ENCODE data around the gene CDS1.
"Not testable (repeated sequence)": the region's sequence is repeated elsewhere in the genome, so short reads cannot be mapped to it uniquely, and the experiment has no call there.

The CDS1 gene

DNA sequence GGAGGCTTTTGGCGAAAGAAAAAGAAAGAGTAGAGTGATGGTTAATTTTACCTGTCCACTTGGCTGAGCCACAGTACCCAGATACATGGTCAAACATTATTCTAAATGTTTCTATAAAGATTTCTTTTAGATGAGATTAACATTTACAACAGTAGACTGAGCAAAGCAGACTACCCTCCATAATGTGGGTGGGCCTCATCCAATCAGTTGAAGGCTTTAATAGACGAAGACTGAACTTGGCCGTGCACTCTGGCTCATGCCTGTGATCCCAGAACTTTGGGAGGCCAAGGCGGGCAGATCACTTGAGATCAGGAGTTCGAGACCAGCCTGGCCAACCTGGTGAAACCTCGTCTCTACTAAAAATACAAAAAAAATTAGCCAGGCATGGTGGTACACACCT lies 33.7 kb upstream of the CDS1 start:
- not testable (repeated sequence) for H3K4me3 ChIP-seq (ENCODE audit: insufficient read depth in 1 of 2, low read depth in 1 of 2, low read length in 2 of 2); H3K4me1 ChIP-seq (ENCODE audit: control insufficient read depth, insufficient read depth, low read depth, low read length); H3K14ac ChIP-seq (ENCODE audit: low read length in 2 of 2); H3K4ac ChIP-seq (ENCODE audit: low read depth in 1 of 2, low read length in 2 of 2); H2BK15ac ChIP-seq (ENCODE audit: low read depth, poor library complexity, severe bottlenecking); H3K9ac ChIP-seq (ENCODE audit: low read length); H2AK5ac ChIP-seq (ENCODE audit: low read length, severe bottlenecking); H3K23ac ChIP-seq (ENCODE audit: low read length in 2 of 2); H2AFZ ChIP-seq (ENCODE audit: low read depth, low read length); H4K8ac ChIP-seq (ENCODE audit: low read length); H3K36me3 ChIP-seq (ENCODE audit: control insufficient read depth in 1 of 2, insufficient read depth in 2 of 2, low read depth in 1 of 2, low read length in 2 of 2); H2BK12ac ChIP-seq (ENCODE audit: low read length in 2 of 2); H4K91ac ChIP-seq (ENCODE audit: low read length); H3K27ac ChIP-seq (ENCODE audit: low read length, poor library complexity, severe bottlenecking); H2BK120ac ChIP-seq (ENCODE audit: low read depth, low read length); H3K4me2 ChIP-seq (ENCODE audit: low read length, poor library complexity, severe bottlenecking); H3K79me1 ChIP-seq (replicated peaks; ENCODE audit: low read length, poor library complexity, severe bottlenecking); H3K18ac ChIP-seq (ENCODE audit: low read depth in 1 of 2, low read length in 2 of 2); H3K9me3 ChIP-seq (ENCODE audit: control insufficient read depth, low read length); DNase-seq; H2BK5ac ChIP-seq (ENCODE audit: low read depth, low read length, poor library complexity, severe bottlenecking)
- 71% methylated on average over 5 of the region's 6 CpGs for WGBS
- peaks cover 0 to 15% of the 10 kb centered on the region in 2 experiments for H3K27me3 ChIP-seq (ENCODE audit: control insufficient read depth in 1 of 2, insufficient read depth in 1 of 2, low read length in 2 of 2)

DNA sequence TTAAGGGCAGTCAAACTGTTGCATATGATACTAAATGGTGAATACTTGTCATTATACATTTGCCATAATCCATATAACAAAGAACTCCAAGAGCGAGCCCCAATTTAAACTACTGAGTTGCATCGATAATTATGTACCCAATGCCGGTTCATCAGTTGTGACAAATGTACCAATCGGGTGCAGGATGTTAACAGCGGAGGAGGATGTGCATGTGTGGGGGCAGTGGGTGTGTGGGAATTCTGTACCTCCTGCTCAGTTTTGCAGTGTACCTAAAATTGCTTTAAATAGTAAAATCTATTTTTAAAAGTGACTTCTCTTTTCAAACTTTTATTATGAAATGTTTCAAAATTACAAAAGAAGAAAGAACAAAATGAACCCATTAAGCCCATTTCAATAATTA lies 20.8 kb upstream of the CDS1 start:
- DNase-seq: no peak
- Histone ChIP-seq H3K18ac (ENCODE audit: low read depth in 1 of 2, low read length in 2 of 2) (no peak overlapping the region), H2BK120ac (ENCODE audit: low read depth, low read length) (no peak overlapping the region), H3K4me2 (ENCODE audit: low read length, poor library complexity, severe bottlenecking) (no peak overlapping the region), H3K4ac (ENCODE audit: low read depth in 1 of 2, low read length in 2 of 2) (no peak overlapping the region), H2BK15ac (ENCODE audit: low read depth, poor library complexity, severe bottlenecking) (no peak overlapping the region), H3K27ac (ENCODE audit: low read length, poor library complexity, severe bottlenecking) (no peak overlapping the region), H3K79me1 (replicated peaks; ENCODE audit: low read length, poor library complexity, severe bottlenecking) (no peaks in the 10 kb centered on the region), H2AK5ac (ENCODE audit: low read length, severe bottlenecking) (no peak overlapping the region), H3K23ac (ENCODE audit: low read length in 2 of 2) (no peak overlapping the region), H3K14ac (ENCODE audit: low read length in 2 of 2) (no peak overlapping the region), H4K91ac (ENCODE audit: low read length) (no peak overlapping the region), H3K9ac (ENCODE audit: low read length) (no peak overlapping the region), H2BK5ac (ENCODE audit: low read depth, low read length, poor library complexity, severe bottlenecking) (no peak overlapping the region), H3K27me3 (ENCODE audit: control insufficient read depth in 1 of 2, insufficient read depth in 1 of 2, low read length in 2 of 2) (peaks cover 0 to 26% of the 10 kb centered on the region in 2 experiments), H3K4me3 (ENCODE audit: insufficient read depth in 1 of 2, low read depth in 1 of 2, low read length in 2 of 2) (no peak overlapping the region), H3K4me1 (ENCODE audit: control insufficient read depth, insufficient read depth, low read depth, low read length) (no peaks in the 10 kb centered on the region), H3K36me3 (ENCODE audit: control insufficient read depth in 1 of 2, insufficient read depth in 2 of 2, low read depth in 1 of 2, low read length in 2 of 2) (no peaks in the 10 kb centered on the region), H4K8ac (ENCODE audit: low read length) (no peak overlapping the region), H2AFZ (ENCODE audit: low read depth, low read length) (no peak overlapping the region), H3K9me3 (ENCODE audit: control insufficient read depth, low read length) (no peaks in the 10 kb centered on the region), H2BK12ac (ENCODE audit: low read length in 2 of 2) (no peak overlapping the region)
- whole genome bisulfite sequencing: 99% methylated on average over 5 of the region's 5 CpGs

DNA sequence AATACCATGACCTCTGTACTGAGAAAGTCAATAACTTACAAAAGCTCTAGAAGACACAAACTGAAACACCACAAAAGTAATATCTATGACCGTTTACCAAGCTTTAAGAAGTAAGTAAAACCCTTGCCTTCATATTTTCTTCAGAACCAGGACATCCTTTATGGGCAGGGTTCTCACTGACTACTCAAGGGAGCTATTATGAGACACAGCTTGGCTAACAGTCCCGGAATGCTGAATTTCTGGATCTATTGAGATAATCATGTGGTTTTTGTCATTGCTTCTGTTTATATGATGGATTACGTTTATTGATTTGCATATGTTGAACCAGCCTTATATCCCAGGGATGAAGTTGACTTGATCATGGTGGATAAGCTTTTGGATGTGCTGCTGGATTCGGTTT lies 19.9 kb upstream of the CDS1 start:
- no peak overlapping the region for H2AFZ ChIP-seq (ENCODE audit: low read depth, low read length)
- H3K27ac ChIP-seq (ENCODE audit: low read length, poor library complexity, severe bottlenecking): no peak overlapping the region
- H3K4ac ChIP-seq (ENCODE audit: low read depth in 1 of 2, low read length in 2 of 2): no peak overlapping the region
- H3K4me1 ChIP-seq (ENCODE audit: control insufficient read depth, insufficient read depth, low read depth, low read length): no peaks in the 10 kb centered on the region
- no peak overlapping the region for H3K14ac ChIP-seq (ENCODE audit: low read length in 2 of 2)
- no peak overlapping the region for H2BK12ac ChIP-seq (ENCODE audit: low read length in 2 of 2)
- no peak overlapping the region for H2AK5ac ChIP-seq (ENCODE audit: low read length, severe bottlenecking)
- peaks cover 0 to 23% of the 10 kb centered on the region in 2 experiments for H3K27me3 ChIP-seq (ENCODE audit: control insufficient read depth in 1 of 2, insufficient read depth in 1 of 2, low read length in 2 of 2)
- H3K9ac ChIP-seq (ENCODE audit: low read length): no peak overlapping the region
- H4K91ac ChIP-seq (ENCODE audit: low read length): no peak overlapping the region
- H4K8ac ChIP-seq (ENCODE audit: low read length): no peak overlapping the region
- no peaks in the 10 kb centered on the region for H3K36me3 ChIP-seq (ENCODE audit: control insufficient read depth in 1 of 2, insufficient read depth in 2 of 2, low read depth in 1 of 2, low read length in 2 of 2)
- no peak overlapping the region for H3K4me2 ChIP-seq (ENCODE audit: low read length, poor library complexity, severe bottlenecking)
- no peak for DNase-seq
- WGBS: 81% methylated on average over 4 of the region's 4 CpGs
- H3K79me1 ChIP-seq (replicated peaks; ENCODE audit: low read length, poor library complexity, severe bottlenecking): no peaks in the 10 kb centered on the region
- no peak overlapping the region for H3K18ac ChIP-seq (ENCODE audit: low read depth in 1 of 2, low read length in 2 of 2)
- H3K9me3 ChIP-seq (ENCODE audit: control insufficient read depth, low read length): no peaks in the 10 kb centered on the region
- H3K23ac ChIP-seq (ENCODE audit: low read length in 2 of 2): no peak overlapping the region
- no peak overlapping the region for H2BK5ac ChIP-seq (ENCODE audit: low read depth, low read length, poor library complexity, severe bottlenecking)
- H3K4me3 ChIP-seq (ENCODE audit: insufficient read depth in 1 of 2, low read depth in 1 of 2, low read length in 2 of 2): peak overlapping the region in 1 of 2 experiments; percentile 24
- H2BK120ac ChIP-seq (ENCODE audit: low read depth, low read length): no peak overlapping the region
- no peak overlapping the region for H2BK15ac ChIP-seq (ENCODE audit: low read depth, poor library complexity, severe bottlenecking)

DNA sequence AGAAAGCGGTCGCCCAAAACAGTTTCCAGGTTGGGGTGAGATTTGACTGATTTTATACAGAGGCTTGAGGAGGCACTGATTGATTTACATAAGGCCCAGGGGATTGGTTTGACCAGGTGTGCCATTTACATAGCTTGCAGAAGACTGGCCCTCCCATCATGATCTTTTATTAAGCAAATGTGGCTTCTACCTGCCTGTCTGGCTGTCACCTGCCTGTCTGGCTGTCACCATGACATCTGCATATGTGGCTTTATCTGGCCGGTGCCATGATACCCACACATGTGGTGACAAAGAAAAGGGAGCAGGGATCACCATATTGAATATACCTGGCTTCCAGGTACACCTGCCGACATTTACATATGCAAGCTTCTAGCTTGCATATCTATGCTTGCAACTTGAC lies 17.0 kb upstream of the CDS1 start:
- Histone ChIP-seq H3K23ac (ENCODE audit: low read length in 2 of 2) (no peak overlapping the region), H2AFZ (ENCODE audit: low read depth, low read length) (no peak overlapping the region), H3K4me1 (ENCODE audit: control insufficient read depth, insufficient read depth, low read depth, low read length) (no peaks in the 10 kb centered on the region), H3K9me3 (ENCODE audit: control insufficient read depth, low read length) (no peaks in the 10 kb centered on the region), H3K4me2 (ENCODE audit: low read length, poor library complexity, severe bottlenecking) (no peak overlapping the region), H2AK5ac (ENCODE audit: low read length, severe bottlenecking) (no peak overlapping the region), H2BK120ac (ENCODE audit: low read depth, low read length) (no peak overlapping the region), H4K8ac (ENCODE audit: low read length) (no peak overlapping the region), H2BK15ac (ENCODE audit: low read depth, poor library complexity, severe bottlenecking) (no peak overlapping the region), H3K4ac (ENCODE audit: low read depth in 1 of 2, low read length in 2 of 2) (no peak overlapping the region), H3K4me3 (ENCODE audit: insufficient read depth in 1 of 2, low read depth in 1 of 2, low read length in 2 of 2) (no peak overlapping the region), H3K18ac (ENCODE audit: low read depth in 1 of 2, low read length in 2 of 2) (no peak overlapping the region), H3K27me3 (ENCODE audit: control insufficient read depth in 1 of 2, insufficient read depth in 1 of 2, low read length in 2 of 2) (peaks cover 0 to 19% of the 10 kb centered on the region in 2 experiments), H2BK5ac (ENCODE audit: low read depth, low read length, poor library complexity, severe bottlenecking) (no peak overlapping the region), H2BK12ac (ENCODE audit: low read length in 2 of 2) (no peak overlapping the region), H3K36me3 (ENCODE audit: control insufficient read depth in 1 of 2, insufficient read depth in 2 of 2, low read depth in 1 of 2, low read length in 2 of 2) (no peaks in the 10 kb centered on the region), H3K14ac (ENCODE audit: low read length in 2 of 2) (no peak overlapping the region), H3K27ac (ENCODE audit: low read length, poor library complexity, severe bottlenecking) (no peak overlapping the region), H3K9ac (ENCODE audit: low read length) (no peak overlapping the region), H4K91ac (ENCODE audit: low read length) (no peak overlapping the region), H3K79me1 (replicated peaks; ENCODE audit: low read length, poor library complexity, severe bottlenecking) (no peaks in the 10 kb centered on the region)
- 78% methylated on average over 3 of the region's 4 CpGs for WGBS
- DNase-seq: no peak
